Small intestine (tissue), 7 donors: ENCODE results near the gene IGF2BP2. TPM values are rescaled to one million over a fixed set of nuclear protein-coding genes. Genes with fewer than 3 reads are reported as not detected.
"Not testable (repeated sequence)": the region's sequence is repeated elsewhere in the genome, so short reads cannot be mapped to it uniquely, and the experiment has no call there.

Experiments used
- DNase-seq, 2 donors: peaks; one replicate each; pipeline versions ENCODE4 v3.0.0 to v3.0.0-alpha.2; 2013
- FAIRE-seq: peaks from 2 replicates; lab custom pipeline; 2012; peaks lifted over from hg19 to GRCh38; lab: Jason Lieb, UNC
- H3K27ac ChIP-seq, 3 donors: one replicate each; pipeline ENCODE4 v1.5.1; 2013; ENCODE audit warnings: low read length in 2 of 3, mild to moderate bottlenecking in 2 of 3, control low read depth in 1 of 3, inconsistent platforms in 1 of 3, low read depth in 1 of 3, moderate library complexity in 1 of 3
- H3K27me3 ChIP-seq, 3 donors: one replicate each; pipeline ENCODE4 v1.6.1; 2013; ENCODE audit warnings: low read length in 3 of 3, inconsistent platforms in 1 of 3; ENCODE audit not compliant: control insufficient read depth in 3 of 3, insufficient read depth in 3 of 3
- H3K36me3 ChIP-seq, 3 donors: one replicate each; pipeline ENCODE4 v1.6.1; 2013; ENCODE audit warnings: low read length in 3 of 3, inconsistent platforms in 1 of 3, low read depth in 1 of 3, mild to moderate bottlenecking in 1 of 3, moderate library complexity in 1 of 3; ENCODE audit not compliant: control insufficient read depth in 3 of 3, insufficient read depth in 2 of 3
- H3K4me1 ChIP-seq, 3 donors: one replicate each; pipeline ENCODE4 v1.6.1; 2013; ENCODE audit warnings: low read length in 2 of 3, inconsistent platforms in 1 of 3, low read depth in 1 of 3, mild to moderate bottlenecking in 1 of 3, moderate library complexity in 1 of 3; ENCODE audit not compliant: control insufficient read depth in 3 of 3, insufficient read depth in 2 of 3
- H3K4me3 ChIP-seq, 3 donors: one replicate each; pipeline ENCODE4 v1.5.1; 2013; ENCODE audit warnings: low read length in 3 of 3, control low read depth in 1 of 3, inconsistent platforms in 1 of 3, low read depth in 1 of 3, mild to moderate bottlenecking in 1 of 3, moderate library complexity in 1 of 3
- H3K9me3 ChIP-seq, 2 donors: one replicate each; pipeline ENCODE4 v1.6.1; 2013; ENCODE audit warnings: low read depth in 1 of 2, low read length in 1 of 2; ENCODE audit not compliant: control insufficient read depth in 2 of 2, insufficient read depth in 1 of 2
- WGBS, 3 donors: extraction: QIAGEN DNeasy Blood & Tissue Kit; methylation state at CpG; one replicate each; pipeline ENCODE4 v1.1.7; 2013; 5-methylcytosine and 5-hydroxymethylcytosine counted together
- polyA plus RNA-seq, 4 donors: library from polyadenylated mRNA; stranded (reverse) in 3 of 4; unstranded in 1 of 4; fragments of 200-250 nt in 3 of 4; fragments of 120-200 nt in 1 of 4; gene quantifications; one replicate each; pipeline versions ENCODE4 v1.2.1 to v1.2.3, GENCODE V29; 2013
- donor health status: healthy with polysubstance abuse.
- donor health status: control.
- donor health status: control.
- donor health status: Bipolar disorder and iron deficiency.
- donor health status: healthy.

Gene IGF2BP2
- polyA plus RNA-seq, 4 donors: 12.1 to 93.8 (median 22.9) TPM

- 60 to 71% (median 65%) methylated on average over 5 of the region's 5 CpGs for WGBS, 3 donors
- FAIRE-seq (no peak), DNase-seq (peak in 1 of 2 donors; percentile 17)
- H3K4me3 ChIP-seq: no peak overlapping the region
- no peaks in the 10 kb centered on the region for H3K4me1 ChIP-seq
- no peaks in the 10 kb centered on the region for H3K27me3 ChIP-seq
- no peaks in the 10 kb centered on the region for H3K9me3 ChIP-seq
- H3K36me3 ChIP-seq: peaks cover 0 to 12% (median 0%) of the 10 kb centered on the region in 3 donors
- H3K27ac ChIP-seq: no peak overlapping the region
Observed at GRCh38 chr3:185789891-185790830, 34.7 kb downstream of the IGF2BP2 start.

DNA sequence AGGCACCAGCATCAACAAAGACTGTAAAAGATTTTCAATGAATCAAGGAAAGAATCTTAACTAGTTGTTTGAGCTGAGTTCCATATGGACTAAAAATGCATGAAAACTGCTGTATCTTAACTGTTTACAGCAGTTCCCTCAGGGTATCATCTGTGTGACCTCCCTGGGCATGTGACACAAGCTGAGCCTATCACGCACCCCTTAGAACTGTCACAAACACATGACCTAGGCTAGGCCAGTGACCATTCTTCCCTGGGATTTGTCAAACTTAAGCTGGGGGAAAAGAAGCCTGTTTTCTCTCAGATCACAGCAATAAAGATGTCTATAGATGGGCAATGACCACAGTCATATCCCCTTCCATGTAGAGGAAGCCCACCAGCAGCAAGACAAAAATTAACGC lies 35.7 kb downstream of the IGF2BP2 start:
- Histone ChIP-seq H3K27me3 (no peaks in the 10 kb centered on the region), H3K4me3 (no peak overlapping the region), H3K9me3 (no peaks in the 10 kb centered on the region), H3K4me1 (no peaks in the 10 kb centered on the region), H3K36me3 (peaks cover 0 to 21% (median 0%) of the 10 kb centered on the region in 3 donors), H3K27ac (no peak overlapping the region)
- FAIRE-seq: no peak
- WGBS, 3 donors: 96% methylated on average over 2 of the region's 2 CpGs
- DNase-seq: no peak

DNA sequence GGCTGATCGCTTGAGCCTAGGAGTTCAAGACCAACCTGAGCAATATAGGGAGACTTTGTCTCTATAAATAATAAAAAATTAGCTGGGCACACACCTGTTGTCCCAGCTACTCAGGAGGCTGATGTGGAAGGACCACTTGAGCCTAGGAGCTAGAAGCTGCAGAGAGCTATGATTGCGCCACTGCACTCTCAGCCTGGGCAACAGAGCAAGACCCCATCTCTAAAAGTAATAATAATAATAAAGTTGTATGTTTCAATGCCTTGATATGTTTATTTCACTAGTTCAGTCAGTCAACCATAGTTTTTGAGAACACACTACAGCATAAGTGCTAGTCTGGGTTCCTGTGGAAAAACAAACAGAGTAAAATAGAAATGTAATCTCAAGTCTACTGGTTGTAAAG lies 36.5 kb downstream of the IGF2BP2 start:
- H3K4me3 ChIP-seq: no peak overlapping the region
- H3K27ac ChIP-seq: no peak overlapping the region
- no peaks in the 10 kb centered on the region for H3K4me1 ChIP-seq
- H3K9me3 ChIP-seq: no peaks in the 10 kb centered on the region
- FAIRE-seq: no peak
- H3K36me3 ChIP-seq: peaks cover 0 to 26% (median 0%) of the 10 kb centered on the region in 3 donors
- no peaks in the 10 kb centered on the region for H3K27me3 ChIP-seq
- DNase-seq: no peak
- 96 to 100% (median 98%) methylated on average over 2 of the region's 2 CpGs for WGBS, 3 donors

DNA sequence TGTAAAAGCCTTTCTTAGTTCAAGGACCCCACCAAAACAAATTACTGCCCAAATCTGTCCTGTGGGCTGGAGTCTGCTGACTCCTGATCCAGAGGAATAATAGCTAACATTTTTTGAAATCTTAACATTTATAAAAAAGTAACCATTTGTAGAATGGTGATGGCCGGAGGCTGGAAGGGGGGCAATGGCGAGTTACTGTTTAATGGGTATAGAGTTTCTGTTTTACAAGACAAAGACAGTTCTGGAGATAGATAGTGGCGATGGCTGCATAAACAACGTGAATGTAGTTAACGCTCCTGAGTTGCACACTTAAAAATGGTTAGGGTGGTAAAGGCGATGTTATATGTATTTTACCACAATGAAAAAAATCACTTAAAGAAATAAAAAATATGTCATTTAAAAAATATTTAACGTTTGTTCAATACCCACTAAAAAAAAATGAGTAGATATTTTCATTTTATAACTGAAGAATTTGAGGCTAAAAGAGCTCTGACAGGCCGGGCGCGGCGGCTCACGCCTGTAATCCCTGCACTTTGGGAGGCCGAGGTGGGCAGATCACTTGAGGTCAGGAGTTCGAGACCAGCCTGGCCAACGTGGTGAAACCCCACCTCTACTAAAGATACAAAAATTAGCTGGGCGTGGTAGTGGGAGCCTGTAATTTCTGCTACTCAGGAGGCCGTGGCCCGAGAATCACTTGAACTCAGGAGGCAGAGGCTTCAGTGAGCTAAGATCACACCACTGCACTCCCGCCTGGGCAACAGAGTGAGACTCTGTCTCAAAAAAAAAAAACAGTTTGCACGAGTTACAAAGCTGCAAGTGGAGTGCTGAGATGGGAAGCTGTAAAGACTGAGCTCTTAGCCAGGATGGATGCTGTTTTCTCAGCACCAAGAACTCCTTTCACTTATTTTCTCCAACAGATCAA lies 37.6 kb downstream of the IGF2BP2 start:
- H3K27me3 ChIP-seq: no peaks in the 10 kb centered on the region
- 82 to 84% (median 83%) methylated on average over 20 of the region's 20 CpGs for WGBS, 3 donors
- H3K27ac ChIP-seq: no peak overlapping the region
- H3K36me3 ChIP-seq: peaks cover 0 to 31% (median 0%) of the 10 kb centered on the region in 3 donors
- H3K4me3 ChIP-seq: no peak overlapping the region
- H3K4me1 ChIP-seq: no peaks in the 10 kb centered on the region
- H3K9me3 ChIP-seq: no peaks in the 10 kb centered on the region
- no peak for DNase-seq
- FAIRE-seq: no peak

DNA sequence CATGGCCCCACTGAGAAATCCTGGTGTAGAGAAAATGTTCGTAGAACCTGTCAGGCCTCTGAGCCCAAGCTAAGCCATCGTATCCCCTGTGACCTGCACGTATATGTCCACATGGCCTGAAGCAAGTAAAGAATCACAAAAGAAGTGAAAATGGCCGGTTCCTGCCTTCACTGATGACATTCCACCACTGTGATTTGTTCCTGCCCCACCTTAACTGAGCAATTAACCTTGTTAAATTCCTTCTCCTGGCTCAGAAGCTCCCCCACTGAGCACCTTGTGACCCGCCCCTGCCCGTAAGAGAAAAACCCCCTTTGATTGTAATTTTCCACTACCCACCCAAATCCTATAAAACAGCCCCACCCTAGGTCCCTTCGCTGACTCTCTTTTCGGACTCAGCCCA lies 38.6 kb downstream of the IGF2BP2 start:
- not testable (repeated sequence) for DNase-seq, H3K27me3 ChIP-seq, H3K27ac ChIP-seq, H3K9me3 ChIP-seq, H3K4me3 ChIP-seq, FAIRE-seq, H3K4me1 ChIP-seq
- 86 to 89% (median 87%) methylated on average over 8 of the region's 8 CpGs for WGBS, 3 donors
- peaks cover 0 to 28% (median 0%) of the 10 kb centered on the region in 3 donors for H3K36me3 ChIP-seq

- no peaks in the 10 kb centered on the region for H3K27me3 ChIP-seq
- 91 to 98% (median 92%) methylated on average over 5 of the region's 5 CpGs for WGBS, 3 donors
- FAIRE-seq: no peak
- no peak overlapping the region for H3K4me3 ChIP-seq
- H3K36me3 ChIP-seq: peaks cover 0 to 26% (median 0%) of the 10 kb centered on the region in 3 donors
- DNase-seq: no peak
- H3K9me3 ChIP-seq: no peaks in the 10 kb centered on the region
- no peaks in the 10 kb centered on the region for H3K4me1 ChIP-seq
- no peak overlapping the region for H3K27ac ChIP-seq
Observed at GRCh38 chr3:185784317-185784716, 40.5 kb downstream of the IGF2BP2 start.

DNA sequence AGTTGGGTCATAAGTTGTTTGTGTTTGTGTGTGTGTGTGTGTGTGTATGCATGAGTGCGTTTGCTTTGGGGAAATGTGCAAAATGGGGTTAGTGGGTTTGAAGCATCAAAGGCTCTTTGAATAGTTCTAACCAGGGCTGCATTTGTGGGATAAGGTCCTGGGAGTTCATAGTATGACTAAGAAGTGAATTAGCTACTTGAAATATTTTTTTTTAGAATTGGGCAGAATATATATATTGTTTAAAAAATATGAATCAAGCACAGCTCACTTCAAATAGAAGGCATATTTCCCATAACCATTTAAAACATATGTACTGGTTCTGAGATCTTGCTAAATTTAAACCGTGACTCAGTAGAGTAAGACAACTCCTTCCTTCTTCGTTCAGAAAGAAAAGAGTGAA lies 43.1 kb downstream of the IGF2BP2 start:
- Histone ChIP-seq H3K27ac (no peak overlapping the region), H3K4me3 (no peak overlapping the region), H3K36me3 (peaks cover 0 to 19% (median 0%) of the 10 kb centered on the region in 3 donors), H3K4me1 (no peaks in the 10 kb centered on the region), H3K9me3 (no peaks in the 10 kb centered on the region), H3K27me3 (no peaks in the 10 kb centered on the region)
- 78 to 87% (median 85%) methylated on average over 3 of the region's 3 CpGs for WGBS, 3 donors
- no peak for FAIRE-seq
- DNase-seq: no peak

DNA sequence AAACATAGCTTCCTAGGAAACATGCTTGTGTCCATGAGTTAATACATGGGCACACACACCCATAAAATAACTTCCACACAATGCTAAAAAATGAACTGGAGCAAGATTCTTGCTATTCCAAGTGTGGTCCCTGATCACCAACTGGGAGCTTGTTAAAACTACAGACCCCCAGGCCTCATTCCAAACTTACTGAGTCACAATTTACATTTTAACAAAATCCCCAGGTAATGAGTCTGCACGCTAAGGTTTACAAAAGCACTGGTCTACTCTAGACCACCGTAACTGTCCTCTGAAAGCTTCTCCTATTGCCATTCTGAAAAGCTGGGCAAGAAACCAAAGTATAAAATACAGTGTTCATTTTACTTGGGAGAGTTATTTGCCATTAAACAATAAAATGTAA lies 45.4 kb downstream of the IGF2BP2 start:
- H3K27ac ChIP-seq: no peak overlapping the region
- no peak overlapping the region for H3K4me3 ChIP-seq
- H3K9me3 ChIP-seq: no peaks in the 10 kb centered on the region
- WGBS, 3 donors: 92 to 97% (median 96%) methylated on average over 2 of the region's 2 CpGs
- DNase-seq: no peak
- peaks cover 0 to 13% (median 0%) of the 10 kb centered on the region in 3 donors for H3K36me3 ChIP-seq
- H3K27me3 ChIP-seq: no peaks in the 10 kb centered on the region
- H3K4me1 ChIP-seq: no peaks in the 10 kb centered on the region
- no peak for FAIRE-seq
